Measurements from ENCODE around the gene TANK. TPM values are rescaled to one million over a fixed set of nuclear protein-coding genes. Genes with fewer than 3 reads are reported as not detected.

TANK gene, protein sequence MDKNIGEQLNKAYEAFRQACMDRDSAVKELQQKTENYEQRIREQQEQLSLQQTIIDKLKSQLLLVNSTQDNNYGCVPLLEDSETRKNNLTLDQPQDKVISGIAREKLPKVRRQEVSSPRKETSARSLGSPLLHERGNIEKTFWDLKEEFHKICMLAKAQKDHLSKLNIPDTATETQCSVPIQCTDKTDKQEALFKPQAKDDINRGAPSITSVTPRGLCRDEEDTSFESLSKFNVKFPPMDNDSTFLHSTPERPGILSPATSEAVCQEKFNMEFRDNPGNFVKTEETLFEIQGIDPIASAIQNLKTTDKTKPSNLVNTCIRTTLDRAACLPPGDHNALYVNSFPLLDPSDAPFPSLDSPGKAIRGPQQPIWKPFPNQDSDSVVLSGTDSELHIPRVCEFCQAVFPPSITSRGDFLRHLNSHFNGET
- 66.3 and 70.8 TPM in 2 replicates for total RNA-seq

DNA sequence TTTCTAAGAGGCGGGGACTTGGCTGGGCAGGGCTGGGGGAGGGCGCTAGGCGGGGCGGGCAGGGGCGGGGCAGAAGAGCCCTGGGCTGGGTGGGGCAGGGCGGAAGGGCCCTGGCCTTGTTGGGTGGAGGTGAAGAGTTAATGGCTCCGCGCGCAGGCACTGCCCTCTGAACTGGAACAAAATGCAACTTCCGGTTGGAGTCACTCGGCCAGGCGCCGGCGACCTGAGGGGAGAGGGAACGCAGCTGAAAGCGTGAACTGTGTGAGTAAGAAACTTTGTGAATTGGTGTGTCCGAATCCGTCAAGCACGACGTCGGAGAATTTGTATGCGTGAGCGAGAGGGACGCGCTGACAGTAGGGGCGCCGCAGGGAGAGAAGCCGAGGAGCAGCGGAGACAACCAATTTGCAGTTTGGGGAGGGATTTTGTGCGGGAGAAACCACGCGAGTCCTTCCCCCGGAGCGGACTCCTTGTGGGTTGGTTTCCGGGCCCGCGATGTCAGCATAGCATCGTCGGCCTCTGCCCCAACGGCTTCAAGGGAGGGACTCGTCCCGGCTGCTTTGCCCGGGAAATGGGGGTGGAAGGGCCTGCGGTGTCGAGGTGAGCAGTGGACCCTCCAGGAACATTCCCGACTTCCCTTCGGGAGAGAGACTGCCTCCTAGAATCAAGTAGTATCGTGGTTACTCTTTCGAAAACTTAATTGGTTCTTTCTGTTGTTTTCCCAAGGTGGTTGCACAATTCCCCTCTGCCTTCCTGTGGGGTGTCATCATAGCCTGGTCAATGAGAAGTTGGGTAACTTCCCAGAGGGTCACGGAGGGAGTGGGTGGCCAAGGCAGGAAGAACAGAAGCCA is at the start of gene TANK:
TSS of gene TANK (plus strand) at position 203 of the 848 bp plus-strand sequence. CDS start 19,235 bp downstream, outside the sequence.

Other genes with a start within 250 kb of the TANK start
- 54.4 and 59.1 TPM in 2 replicates for gene PSMD14, start 148.0 kb downstream of the TANK start, total RNA-seq